ENCODE results near the gene EFNA2.
"Not testable (repeated sequence)": the region's sequence is repeated elsewhere in the genome, so short reads cannot be mapped to it uniquely, and the experiment has no call there.

The EFNA2 gene

DNA sequence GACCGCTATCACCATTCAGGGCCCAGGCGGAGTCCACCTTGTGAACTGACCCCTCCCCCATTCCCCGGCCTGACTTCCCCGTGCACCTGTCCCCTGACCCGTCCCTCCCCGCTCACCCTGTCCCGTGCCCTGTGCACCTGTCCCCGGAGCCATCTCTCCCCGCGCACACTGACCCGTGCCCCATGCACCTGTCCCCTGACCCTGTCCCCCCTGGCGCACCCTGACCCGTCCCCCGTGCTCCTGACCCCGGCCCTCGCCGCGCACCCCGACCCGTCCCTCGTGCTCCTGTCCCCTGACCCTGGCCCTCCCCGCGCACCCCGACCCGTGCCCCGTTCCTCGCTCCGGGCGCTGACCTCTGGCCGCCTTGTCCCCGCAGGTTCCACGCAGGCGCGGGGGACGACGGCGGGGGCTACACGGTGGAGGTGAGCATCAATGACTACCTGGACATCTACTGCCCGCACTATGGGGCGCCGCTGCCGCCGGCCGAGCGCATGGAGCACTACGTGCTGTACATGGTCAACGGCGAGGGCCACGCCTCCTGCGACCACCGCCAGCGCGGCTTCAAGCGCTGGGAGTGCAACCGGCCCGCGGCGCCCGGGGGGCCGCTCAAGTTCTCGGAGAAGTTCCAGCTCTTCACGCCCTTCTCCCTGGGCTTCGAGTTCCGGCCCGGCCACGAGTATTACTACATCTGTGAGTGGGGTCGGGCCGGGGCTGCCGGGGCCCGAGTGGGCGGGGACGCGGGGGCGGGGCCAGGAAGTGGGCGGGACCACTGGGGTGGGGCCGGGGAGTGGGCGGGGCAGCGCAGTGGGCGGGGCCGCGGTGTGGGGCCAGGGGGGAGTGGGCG, 9.7 kb downstream of the EFNA2 start:
- no peak for DNase-seq (ENCODE audit: extremely low read depth in 1 of 2, low read depth in 1 of 2)

DNA sequence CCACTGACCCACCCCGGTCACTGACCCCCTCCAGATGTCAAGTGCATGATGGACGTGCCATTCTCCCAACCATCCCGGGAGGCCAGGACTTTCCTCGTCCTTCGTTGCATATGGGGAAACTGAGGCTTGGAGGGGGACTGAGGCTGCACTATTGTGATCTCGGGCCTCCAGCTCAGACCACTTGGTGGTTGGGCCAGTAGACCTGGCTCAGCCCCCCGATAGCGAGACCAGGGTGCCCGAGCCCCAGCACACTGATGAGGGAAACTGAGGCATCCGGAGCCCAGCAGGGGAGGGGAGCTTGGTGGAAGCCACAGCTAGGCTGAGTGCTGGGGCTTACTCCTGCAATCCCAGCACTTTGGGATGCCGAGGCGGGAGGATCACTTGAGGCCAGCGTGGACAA, 10.4 kb downstream of the EFNA2 start:
- no peak for DNase-seq (ENCODE audit: extremely low read depth in 1 of 2, low read depth in 1 of 2)

DNA sequence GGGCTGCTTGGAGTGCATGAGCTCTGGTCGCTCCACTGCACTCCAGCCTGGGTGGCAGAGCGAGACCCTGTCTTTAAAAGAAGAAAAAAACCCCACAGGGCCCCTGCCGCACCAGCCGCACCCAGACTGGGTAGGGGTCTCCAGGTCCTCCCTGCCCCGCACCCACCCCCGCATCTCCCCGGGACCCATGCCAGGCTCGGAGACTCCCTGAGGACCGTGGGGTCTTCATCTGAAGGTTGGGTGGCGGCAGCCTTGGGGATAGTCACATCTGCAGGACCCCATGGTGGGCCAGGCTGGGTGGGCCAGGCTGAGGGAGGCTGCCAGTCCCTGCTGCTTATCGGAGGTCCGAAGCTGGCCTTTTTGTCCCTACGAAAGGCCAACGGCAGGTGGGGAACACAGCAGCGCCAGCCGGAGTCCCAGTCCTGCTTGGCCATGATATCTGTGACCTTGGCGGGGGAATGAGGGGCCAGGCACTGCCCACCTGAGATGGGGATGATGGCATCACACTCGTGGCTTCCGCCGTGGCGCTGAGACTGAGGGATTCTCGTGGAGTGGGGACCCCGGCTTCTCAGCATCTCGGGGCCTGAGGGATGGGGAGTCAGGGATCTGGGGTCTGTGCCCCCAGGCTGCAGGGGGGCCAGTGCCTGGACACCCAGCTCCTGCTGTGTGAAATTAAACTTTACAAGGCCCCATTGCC, 11.1 kb downstream of the EFNA2 start:
- DNase-seq (ENCODE audit: extremely low read depth in 1 of 2, low read depth in 1 of 2) = no peak

DNA sequence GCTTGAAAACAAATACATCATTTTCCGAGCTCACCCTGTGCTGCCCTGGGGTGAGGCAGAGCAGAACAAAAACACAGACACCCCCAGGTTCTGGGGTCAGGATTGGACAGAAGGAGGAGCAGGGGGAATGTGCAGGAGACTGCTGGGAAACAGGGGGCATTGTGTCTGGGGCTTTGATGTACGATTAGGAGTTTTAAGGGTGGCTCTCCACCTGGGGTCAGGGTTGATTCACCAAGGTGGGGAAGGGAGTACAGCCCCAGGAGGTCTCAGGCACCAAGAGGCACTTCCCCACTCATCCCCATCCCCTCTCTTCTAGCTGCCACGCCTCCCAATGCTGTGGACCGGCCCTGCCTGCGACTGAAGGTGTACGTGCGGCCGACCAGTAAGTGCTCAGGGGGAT, 12.6 kb downstream of the EFNA2 start:
- no peak for DNase-seq (ENCODE audit: extremely low read depth in 1 of 2, low read depth in 1 of 2)

DNA sequence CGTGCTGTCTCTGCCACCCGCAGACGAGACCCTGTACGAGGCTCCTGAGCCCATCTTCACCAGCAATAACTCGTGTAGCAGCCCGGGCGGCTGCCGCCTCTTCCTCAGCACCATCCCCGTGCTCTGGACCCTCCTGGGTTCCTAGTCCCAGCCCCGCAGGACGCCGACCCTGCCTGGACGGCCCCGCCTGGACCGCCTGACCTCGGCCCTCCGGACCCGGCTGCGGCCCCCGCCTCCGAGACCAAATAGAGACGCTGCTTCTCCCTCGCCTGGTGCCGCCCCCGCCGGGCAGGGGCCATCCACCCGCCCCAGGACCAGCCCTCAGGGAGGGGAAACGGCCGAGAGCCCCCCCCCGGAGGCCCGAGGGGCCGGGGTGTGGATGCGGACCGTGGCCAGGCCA, 14.1 kb downstream of the EFNA2 start:
- DNase-seq (ENCODE audit: extremely low read depth in 1 of 2, low read depth in 1 of 2) = no peak

DNA sequence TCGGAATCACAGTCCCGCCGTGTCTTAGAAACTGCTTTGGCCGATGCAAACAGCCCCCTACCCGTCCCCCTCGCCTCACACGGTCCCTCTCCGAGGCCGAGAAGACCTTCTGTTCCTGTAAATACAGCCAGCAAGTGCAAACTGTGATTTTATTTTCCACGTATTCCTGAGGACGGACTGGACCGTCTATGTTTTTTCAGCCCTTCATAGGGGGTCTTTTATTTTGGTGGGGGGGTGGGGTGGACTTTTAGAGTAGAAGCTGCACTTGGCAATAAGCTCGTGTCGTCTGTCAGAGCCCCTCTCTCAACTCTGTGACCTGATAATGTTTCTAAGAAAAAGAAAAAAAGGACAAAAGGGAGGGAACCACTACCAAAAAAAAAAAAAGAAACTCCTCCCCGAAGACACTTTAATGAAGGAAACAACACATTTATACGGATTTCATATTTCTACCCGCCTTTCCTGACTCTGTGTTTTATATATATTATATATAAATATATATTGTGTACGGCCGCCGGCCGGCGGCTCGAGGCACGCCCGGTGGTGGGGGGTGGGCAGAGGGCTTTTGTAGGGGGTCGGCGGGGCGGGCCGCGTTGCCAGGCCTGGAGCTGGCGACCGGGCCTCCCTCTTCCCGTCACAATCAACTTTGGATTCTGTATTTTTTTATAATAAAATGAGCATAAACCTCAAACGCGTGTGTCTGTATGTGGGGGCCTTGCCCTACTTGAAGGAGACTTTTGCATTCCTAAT, 15.2 kb downstream of the EFNA2 start:
- no peak for DNase-seq (ENCODE audit: extremely low read depth in 1 of 2, low read depth in 1 of 2)

DNA sequence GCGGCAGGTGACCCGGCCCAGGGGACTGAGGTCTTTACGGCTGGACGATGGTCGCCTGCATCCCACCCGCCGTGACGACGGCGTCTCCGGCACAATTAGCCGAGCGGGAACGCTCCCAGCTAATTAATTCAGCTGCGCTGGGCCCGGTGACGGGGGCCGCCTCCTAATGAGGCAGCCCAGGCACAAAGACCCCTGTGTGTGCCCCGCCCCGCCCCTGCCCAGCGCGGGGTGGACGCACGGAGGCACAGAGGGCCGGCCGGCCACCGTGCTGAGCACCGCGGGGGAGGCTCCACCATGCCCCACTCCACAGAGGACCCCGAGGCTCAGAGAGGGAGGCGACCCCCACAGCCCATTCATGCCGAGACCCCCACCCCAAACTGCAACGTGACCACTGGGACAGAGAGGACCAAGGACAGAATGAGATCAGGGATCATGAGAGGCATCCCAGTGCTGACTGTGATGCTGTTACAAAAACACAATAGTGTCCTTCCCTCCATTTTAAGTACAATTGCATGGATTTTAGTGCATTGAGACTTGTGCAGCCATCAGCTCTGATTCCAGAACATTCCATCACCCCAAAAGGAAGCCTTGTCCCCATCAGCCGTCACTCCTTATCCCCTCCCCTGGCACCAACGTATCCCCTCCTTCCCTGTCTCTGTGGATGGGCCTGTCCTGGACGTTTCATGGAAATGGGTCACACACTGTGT, 17.0 kb downstream of the EFNA2 start:
- no peak for DNase-seq (ENCODE audit: extremely low read depth in 1 of 2, low read depth in 1 of 2)

DNA sequence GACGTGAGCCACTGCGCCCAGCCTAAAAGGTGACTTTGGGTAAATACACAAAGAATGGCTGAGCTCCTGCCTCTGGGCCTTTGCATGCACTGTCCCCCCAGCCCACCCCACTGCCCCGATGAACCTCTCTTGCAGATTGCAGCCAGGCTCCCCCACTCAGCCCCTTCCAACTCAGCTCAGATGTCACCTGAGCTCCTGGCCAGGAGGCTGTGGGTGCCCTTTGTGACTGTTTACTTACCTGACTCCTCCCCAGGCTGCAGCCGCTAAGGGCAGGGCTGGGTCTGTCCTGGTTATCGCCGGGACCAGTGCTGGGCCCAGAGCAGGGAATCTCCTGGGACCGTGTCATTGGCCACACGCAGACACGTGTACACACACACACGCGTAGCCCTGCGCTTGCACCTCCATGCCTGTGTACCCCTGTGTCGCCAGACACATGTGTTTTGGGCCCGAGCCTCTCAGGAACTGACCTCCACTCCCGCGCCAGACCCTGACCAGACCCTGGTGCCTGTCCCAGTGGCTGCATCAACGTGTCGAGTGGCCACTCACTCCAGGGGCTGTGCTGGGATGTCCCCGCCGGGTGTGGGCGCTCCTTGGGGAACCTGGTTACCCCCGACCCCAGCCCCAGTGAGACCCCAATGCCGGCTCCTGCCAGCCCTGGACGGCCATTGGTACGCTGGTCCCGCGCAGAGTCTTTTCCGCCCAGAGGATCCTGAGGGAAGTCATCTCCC, 18.7 kb downstream of the EFNA2 start:
- DNase-seq (ENCODE audit: extremely low read depth in 1 of 2, low read depth in 1 of 2) = no peak

DNA sequence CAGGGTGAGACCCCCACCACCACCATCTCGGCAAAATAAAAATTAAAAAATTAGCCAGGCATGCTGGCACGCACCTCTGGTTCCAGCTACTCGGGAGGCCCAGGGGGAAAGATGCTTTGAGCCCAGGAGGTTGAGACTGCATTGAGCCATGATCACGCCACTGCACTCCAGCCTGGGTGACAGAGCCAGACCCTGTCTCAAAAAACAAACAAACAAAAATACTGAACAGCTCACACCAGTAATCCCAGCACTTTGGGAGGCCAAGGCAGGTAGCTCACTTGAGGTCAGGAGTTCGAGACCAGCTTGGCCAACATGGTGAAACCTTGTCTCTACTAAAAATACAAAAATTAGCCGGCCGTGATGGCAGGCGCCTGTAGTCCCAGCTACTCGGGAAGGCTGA, 19.7 kb downstream of the EFNA2 start:
- not testable (repeated sequence) for DNase-seq (ENCODE audit: extremely low read depth in 1 of 2, low read depth in 1 of 2)

DNA sequence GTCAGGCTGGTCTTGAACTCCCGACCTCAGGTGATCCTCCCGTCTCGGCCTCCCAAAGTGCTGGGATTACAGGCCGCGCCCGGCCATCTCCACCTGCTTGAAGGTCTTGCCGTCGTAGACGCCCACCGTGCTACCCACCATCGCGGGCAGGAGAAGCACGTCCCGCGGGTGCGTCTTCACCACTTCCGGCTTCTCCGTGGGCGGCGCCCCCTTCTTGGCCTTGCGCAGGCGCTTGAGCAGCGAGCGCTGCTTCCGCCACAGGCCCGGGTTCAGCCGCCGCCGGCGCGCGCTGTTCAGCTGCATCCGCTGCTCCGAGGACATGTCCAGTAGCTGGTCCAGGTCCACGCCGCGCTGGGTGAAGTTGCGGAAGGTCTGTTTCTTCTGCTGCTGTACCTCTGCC, 21.6 kb downstream of the EFNA2 start:
- DNase-seq (ENCODE audit: extremely low read depth in 1 of 2, low read depth in 1 of 2) = no peak

DNA sequence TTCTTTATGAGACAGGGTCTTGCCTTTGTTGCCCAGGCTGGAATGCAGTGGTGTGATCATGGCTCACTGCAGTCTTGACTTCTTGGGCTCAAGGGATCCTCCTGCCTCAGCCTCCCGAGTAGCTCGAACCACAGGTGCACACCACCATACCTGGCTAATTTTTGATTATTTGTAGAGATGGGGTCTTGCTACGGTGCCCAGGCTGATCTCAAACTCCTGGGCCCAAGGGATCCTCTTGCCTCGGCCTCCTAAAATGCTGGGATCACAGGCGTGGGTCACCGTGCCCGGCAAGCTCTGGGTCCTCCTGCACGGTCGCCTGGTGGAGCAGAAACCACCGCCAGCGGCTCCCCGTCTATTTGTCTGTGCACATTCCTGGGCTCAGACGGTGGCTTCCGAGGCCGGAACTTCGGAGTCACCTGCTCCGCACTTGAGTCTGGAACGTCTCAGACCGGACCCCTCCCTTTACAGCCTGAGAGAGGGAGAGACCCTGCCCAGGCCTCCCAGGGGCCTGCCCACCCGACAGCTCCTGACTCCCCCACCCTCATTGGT, 22.2 kb downstream of the EFNA2 start:
- no peak for DNase-seq (ENCODE audit: extremely low read depth in 1 of 2, low read depth in 1 of 2)

DNA sequence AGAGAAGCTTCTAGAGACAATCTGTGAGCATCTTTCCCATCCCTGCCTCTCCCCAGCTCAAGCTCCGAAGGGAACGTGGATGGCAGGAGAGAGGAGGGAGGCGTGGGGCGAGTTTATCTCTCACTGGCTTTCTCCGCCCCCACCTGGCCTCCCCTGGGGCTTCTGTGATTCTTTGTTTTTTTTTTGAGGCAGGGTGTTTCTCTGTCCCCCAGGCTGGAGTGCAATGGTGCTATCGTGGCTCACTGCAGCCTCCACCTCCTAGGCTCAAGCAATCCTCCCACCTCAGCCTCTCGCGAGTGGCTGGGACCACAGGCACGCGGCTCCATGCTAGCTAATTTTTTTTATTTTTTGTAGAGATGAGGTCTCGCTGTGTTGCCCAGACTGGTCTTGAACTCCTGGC, 23.0 kb downstream of the EFNA2 start:
- DNase-seq (ENCODE audit: extremely low read depth in 1 of 2, low read depth in 1 of 2) = no peak

DNA sequence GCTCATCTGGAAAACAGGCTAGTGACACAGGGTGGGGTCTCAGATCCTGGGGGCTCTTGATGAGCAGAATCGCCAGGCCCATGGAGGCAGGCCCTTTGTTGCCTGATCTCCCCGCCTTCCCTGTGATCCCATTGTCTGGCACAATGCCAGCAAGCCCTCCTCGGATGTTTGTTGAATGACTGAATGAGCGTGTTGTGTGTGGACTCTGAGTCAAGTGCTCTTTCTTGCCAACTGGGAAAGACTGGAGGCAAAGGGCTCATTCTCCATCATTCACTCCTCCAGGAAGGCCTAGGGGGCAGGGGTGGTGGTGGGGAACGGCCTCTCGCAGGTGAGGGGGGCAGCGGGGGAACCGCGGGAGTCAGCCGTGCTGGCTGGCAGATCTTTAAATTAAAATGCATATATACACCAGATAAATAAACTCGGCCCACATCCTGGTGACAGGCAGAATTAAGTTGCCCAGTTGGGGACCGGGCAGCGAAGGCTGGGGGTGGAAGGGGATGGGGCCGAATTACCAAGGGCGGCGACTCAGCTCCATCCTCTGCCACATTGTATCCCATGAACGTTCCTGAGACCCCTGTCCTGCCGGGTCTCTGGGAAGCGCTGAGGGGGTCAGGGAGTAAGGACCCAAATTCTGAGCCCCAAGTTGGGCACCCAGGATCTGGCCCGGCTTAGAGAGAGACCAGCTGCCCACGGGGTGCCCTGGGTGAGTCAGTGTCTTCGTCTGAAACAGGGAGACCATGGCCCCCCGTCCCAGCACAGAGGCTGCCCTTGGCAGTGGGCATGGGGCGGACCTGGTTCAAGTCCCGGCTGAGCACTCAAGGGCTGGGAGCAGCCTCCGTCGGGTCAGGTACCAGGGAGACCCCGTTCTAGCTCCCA, 24.5 kb downstream of the EFNA2 start:
- no peak for DNase-seq (ENCODE audit: extremely low read depth in 1 of 2, low read depth in 1 of 2)

DNA sequence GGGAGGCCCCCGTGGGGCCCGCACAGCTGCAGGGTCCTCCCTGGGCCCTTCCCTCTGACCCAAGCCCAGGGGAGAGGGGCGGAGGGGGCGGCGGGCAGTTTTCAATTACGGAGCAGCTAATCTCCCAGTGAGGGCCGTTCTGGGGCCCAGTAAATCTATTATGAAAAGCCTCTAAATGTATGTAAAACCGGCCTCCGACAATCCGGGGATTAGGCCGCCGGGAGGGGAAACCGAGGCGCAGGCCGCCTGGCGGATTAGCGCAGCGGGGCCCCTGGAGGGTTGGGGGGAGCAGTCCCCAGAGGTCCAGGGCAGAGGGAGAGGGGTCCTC, 25.1 kb downstream of the EFNA2 start:
- no peak for DNase-seq (ENCODE audit: extremely low read depth in 1 of 2, low read depth in 1 of 2)

DNA sequence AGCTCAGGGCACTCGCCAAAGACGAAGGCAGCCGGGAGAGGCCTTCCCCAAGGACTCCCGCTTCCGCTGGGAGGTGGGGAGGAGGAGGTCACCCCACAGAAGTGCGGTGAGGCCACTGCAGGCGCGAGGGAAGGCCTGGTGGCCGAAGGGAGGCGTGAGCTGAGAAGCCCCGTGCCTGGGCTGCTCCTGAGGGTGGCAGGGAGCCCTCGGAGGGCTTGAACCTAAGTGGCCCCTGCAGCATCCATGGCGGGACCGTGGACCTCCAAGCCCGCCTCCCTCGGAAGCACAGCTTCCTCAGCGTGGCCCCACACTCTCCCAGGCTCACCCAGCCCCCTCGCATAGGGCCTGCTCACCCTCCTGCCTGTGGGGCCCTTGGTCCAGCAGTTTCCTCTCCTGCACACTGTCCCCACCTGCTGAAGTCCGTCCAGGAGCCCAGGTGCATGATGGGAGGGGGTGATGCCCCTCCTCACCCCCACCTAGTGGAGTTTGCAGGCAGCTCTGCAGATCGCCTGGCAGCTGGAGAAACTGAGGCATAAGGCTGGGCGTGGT, 25.9 kb downstream of the EFNA2 start:
- DNase-seq (ENCODE audit: extremely low read depth in 1 of 2, low read depth in 1 of 2) = no peak

DNA sequence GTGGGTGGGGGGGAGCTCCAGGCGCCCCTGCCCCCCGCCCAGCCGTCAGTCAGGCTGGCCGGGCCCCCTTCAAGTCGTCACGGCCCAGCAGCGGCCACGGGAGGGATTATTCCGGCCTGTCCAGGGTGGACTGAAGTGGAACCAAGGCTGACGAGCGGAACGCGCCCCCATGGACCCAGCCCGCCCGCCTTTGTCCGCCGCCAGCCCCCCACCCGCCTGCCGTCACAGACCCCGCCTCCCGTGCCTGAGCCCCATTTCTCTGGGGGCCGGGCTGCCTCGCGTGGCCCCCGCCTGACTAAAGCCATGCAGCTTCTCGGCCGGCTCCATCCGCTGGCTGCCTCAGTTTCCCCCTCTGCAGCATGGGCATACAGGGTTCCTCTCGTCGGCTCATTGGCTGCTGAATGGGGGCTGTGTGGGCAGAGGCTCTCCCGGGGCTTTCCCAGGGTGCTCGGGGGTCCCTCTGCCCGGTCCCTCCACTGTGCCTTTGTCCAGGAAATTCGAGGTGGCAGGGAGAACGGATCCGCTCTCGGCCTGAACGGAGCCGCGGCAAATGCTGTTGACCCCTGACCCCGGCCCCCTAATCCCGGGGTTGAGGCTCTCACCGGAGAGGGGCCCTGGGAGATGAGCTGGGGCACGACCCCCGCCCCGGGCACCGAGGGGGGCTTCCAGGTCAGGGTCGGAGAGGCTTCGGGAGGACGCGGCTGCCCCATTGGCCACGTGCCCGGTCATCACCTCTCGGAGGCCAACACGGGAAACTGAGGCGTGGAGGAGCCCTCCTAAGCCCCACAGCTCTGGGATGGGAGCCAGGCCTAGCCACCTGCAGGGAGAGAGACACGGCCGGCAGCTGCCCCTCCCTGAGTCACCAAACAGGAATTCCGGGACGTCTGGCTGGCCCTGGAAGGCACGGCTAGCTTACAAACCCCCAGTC, 27.4 kb downstream of the EFNA2 start:
- DNase-seq (ENCODE audit: extremely low read depth in 1 of 2, low read depth in 1 of 2) = no peak

DNA sequence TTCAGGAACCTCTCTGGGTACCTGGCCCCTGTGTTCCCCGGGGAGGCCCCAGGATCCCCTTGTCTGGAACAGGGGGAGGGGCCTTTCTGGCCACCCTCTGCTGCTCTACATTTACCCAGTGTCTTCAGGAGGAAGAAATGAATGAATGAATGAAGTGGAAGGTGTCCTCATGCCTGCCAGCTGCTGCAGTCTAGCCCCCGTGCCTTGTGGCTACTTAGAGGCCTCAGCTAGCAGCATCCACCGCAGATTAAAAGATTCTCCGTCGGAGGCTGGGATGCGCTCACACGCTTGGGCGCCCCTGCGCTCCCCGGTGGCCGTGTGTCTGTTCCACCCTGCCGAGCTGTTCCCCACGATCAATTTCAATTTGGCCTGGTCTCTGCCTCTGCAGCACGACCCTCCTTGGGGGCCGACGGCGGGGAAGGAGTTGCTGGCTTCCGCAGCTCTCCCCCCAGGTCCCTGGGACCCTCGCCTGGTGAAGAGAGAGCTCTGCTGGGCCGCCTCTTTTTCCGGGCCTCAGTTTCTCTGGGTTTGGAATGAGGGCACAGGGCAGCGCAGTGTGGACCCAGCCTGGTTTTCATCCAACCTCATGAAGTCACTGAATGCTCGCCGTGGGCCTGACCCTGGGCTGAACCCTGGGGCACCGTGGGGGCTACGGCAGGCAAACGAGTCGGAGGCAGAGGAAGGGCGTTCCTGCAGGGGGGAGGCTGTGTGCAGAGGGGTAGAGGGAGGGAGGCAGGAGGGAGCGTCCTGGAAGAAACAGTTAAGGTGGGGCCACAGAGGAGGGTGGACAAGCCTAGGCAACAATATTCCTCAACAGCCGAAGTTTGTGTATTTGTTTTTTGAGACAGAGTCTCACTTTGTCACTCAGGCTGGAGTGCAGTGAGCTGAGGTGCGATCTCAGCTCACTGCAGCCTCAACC, 28.3 kb downstream of the EFNA2 start:
- no peak for DNase-seq (ENCODE audit: extremely low read depth in 1 of 2, low read depth in 1 of 2)
